Measurements from ENCODE around the gene GALNT13.
A peak's percentile ranks its signal among the peaks of the same experiment; 100 is the strongest.

GALNT13 gene

GRCh38 chr2:154194909-154195643, 323.4 kb downstream of the GALNT13 start:
- Histone ChIP-seq H3K27me3 (no peaks in the 10 kb centered on the region), H3K4me3 (ENCODE audit: low read depth, low read length) (no peak overlapping the region), H3K36me3 (no peaks in the 10 kb centered on the region), H3K4me1 (peaks cover 4% of the 10 kb centered on the region; the same call in 1 of the 2 replicates), H3K9me3 (no peaks in the 10 kb centered on the region)
- no peak for DNase-seq
- no peak for TF ChIP-seq CTCF (IDR thresholded peaks at IDR 0.05; ENCODE audit: low read depth, low read length)

GRCh38 chr2:154195644-154196195, 324.0 kb downstream of the GALNT13 start:
- no peak for DNase-seq
- peak; percentile 20; the same call in 1 of the 2 replicates for TF ChIP-seq CTCF (IDR thresholded peaks at IDR 0.05; ENCODE audit: low read depth, low read length)
- no peaks in the 10 kb centered on the region for H3K36me3 ChIP-seq
- no peak overlapping the region for H3K4me3 ChIP-seq (ENCODE audit: low read depth, low read length)
- no peaks in the 10 kb centered on the region for H3K4me1 ChIP-seq
- no peaks in the 10 kb centered on the region for H3K27me3 ChIP-seq
- no peaks in the 10 kb centered on the region for H3K9me3 ChIP-seq

DNA sequence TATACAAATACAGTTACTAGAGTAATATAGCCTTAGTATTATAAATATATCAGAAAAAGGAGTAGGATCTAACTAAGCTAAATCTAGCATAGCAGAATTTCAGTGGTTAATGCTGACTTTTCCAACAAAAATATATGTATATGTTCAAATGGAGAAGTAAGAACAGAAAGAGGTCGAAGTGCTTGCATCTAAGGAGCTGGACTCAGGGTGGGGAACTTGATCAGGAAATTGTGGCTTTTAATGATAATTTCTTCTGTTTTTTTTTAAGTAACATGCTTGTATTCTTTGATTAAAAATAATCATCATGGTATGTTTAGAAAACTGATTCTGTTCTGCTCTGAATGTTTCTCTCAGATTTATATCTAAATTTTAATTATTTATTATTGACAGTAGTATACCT, 327.1 kb downstream of the GALNT13 start:
- H3K9me3 ChIP-seq: no peaks in the 10 kb centered on the region

GRCh38 chr2:154203206-154203605, 331.5 kb downstream of the GALNT13 start:
- no peak for TF ChIP-seq CTCF (IDR thresholded peaks at IDR 0.05; ENCODE audit: low read depth, low read length)
- Histone ChIP-seq H3K4me1 (no peaks in the 10 kb centered on the region), H3K36me3 (no peaks in the 10 kb centered on the region), H3K4me3 (ENCODE audit: low read depth, low read length) (no peak overlapping the region), H3K9me3 (no peaks in the 10 kb centered on the region), H3K27me3 (no peaks in the 10 kb centered on the region)
- DNase-seq: no peak

More for the DNA sequence above, 327.1 kb downstream of the GALNT13 start:
- DNase-seq: no peak
- H3K27me3 ChIP-seq: no peaks in the 10 kb centered on the region
- no peaks in the 10 kb centered on the region for H3K36me3 ChIP-seq
- no peaks in the 10 kb centered on the region for H3K4me1 ChIP-seq
- TF ChIP-seq CTCF (IDR thresholded peaks at IDR 0.05; ENCODE audit: low read depth, low read length): no peak
- no peak overlapping the region for H3K4me3 ChIP-seq (ENCODE audit: low read depth, low read length)

DNA sequence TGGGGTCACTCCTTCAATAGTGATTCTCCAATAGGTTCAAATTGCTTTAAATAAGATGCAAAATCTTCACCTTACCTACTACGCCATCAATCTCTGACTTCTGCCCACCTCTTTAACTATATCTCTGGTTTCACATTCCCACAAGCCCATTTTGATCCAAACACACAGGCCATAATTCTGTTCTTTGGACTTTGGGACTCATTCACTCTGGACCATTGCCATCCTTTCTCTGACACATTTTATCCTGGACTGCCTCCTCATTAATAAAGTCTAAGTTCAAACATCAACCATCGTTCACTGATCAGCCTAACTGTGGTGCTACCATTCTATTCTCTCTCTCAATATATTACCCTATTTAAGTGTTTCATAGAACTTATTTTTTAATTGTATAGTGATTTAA, 332.2 kb downstream of the GALNT13 start:
- Histone ChIP-seq H3K36me3 (no peaks in the 10 kb centered on the region), H3K9me3 (no peaks in the 10 kb centered on the region), H3K27me3 (no peaks in the 10 kb centered on the region), H3K4me1 (no peaks in the 10 kb centered on the region), H3K4me3 (ENCODE audit: low read depth, low read length) (no peak overlapping the region)
- TF ChIP-seq CTCF (IDR thresholded peaks at IDR 0.05; ENCODE audit: low read depth, low read length): no peak
- DNase-seq: no peak

All from BE2C (cell line).